Kidney (tissue), 14 donors: ENCODE results near the gene THEM4. TPM values are rescaled to one million over a fixed set of nuclear protein-coding genes. Genes with fewer than 3 reads are reported as not detected.

Source experiments
- DNase-seq, 5 donors: peaks; one replicate each; pipeline ENCODE4 v3.0.0-alpha.2; 2013 to 2020
- FAIRE-seq: peaks from 2 replicates; lab custom pipeline; 2012; peaks lifted over from hg19 to GRCh38; lab: Jason Lieb, UNC
- H3K27ac ChIP-seq, 2 donors: one replicate each; pipeline ENCODE4 v1.7.0; 2013; ENCODE audit warnings: low read depth in 2 of 2, low read length in 2 of 2, inconsistent platforms in 1 of 2
- H3K27me3 ChIP-seq: one replicate; pipeline ENCODE4 v1.7.1; 2013; ENCODE audit warnings: low read length, inconsistent platforms; ENCODE audit not compliant: control insufficient read depth, insufficient read depth
- H3K36me3 ChIP-seq, 3 donors: one replicate each; pipeline versions ENCODE4 v1.7.0 to v1.7.1; 2013; ENCODE audit warnings: low read length in 3 of 3, control low read depth in 1 of 3, inconsistent platforms in 1 of 3; ENCODE audit not compliant: insufficient read depth in 3 of 3, control insufficient read depth in 2 of 3
- H3K4me1 ChIP-seq, 3 donors: one replicate each; pipeline versions ENCODE4 v1.7.0 to v1.7.1; 2013; ENCODE audit warnings: low read length in 3 of 3, inconsistent platforms in 1 of 3, low read depth in 1 of 3; ENCODE audit not compliant: control insufficient read depth in 2 of 3, insufficient read depth in 2 of 3
- H3K4me3 ChIP-seq, 3 donors: one replicate each; pipeline versions ENCODE4 v1.7.0 to v1.8.1; 2013; ENCODE audit warnings: low read length in 3 of 3, control low read depth in 1 of 3, inconsistent platforms in 1 of 3
- H3K9ac ChIP-seq, 3 donors: one replicate each; pipeline versions ENCODE4 v1.7.0 to v1.7.1; 2013; ENCODE audit warnings: low read length in 3 of 3, control low read depth in 1 of 3, inconsistent platforms in 1 of 3
- H3K9me3 ChIP-seq, 3 donors: one replicate each; pipeline versions ENCODE4 v1.7.0 to v1.7.1; 2013; ENCODE audit warnings: low read length in 3 of 3, control low read depth in 1 of 3, inconsistent platforms in 1 of 3; ENCODE audit not compliant: control insufficient read depth in 2 of 3, insufficient read depth in 1 of 3
- CTCF ChIP-seq: IDR thresholded peaks from 3 replicates; pipeline ENCODE4 v1.5.1; 2012; ENCODE audit warnings: mild to moderate bottlenecking, moderate library complexity, borderline replicate concordance; ENCODE audit not compliant: insufficient read depth; ENCODE audit errors: extremely low read depth
- intact Hi-C: fragments of 100-400 bp; cut with DNase I; formaldehyde crosslinking; loops from one replicate; pipeline ENCODE4 v1.11.1; 2022
- polyA plus RNA-seq: library from polyadenylated mRNA; stranded (reverse); fragments of 350-450 nt; fragmentation: Illumina TruSeq; extraction: RNeasy Lipid Tissue Mini Kit (QIAGEN cat#74804); gene quantifications from one replicate; pipeline ENCODE4 v1.2.3, GENCODE V29; 2014; ENCODE audit warnings: low read depth, low replicate concordance; ENCODE audit not compliant: insufficient read depth
- total RNA-seq: library from RNA; stranded (reverse); fragmentation: NEBNext Ultra II Directional; extraction: Animal tissue kit (Norgen Biotek cat#: 25700); gene quantifications from one replicate; pipeline ENCODE4 v1.2.1, GENCODE V29; 2021
- donor health status: control.
- donor health status: control.
- donor health status: control.
- donor health status: control.
- donor health status: control.
- donor health status: DM: yes; HTN: yes; CAD: no.
- donor health status: Normal renal cell carcinoma (clear cell type).

THEM4 gene
- total and polyA plus RNA-seq, 2 donors from 2014 or later, result 17.5 to 27.9 TPM

- Histone ChIP-seq H3K27ac (no peak overlapping the region), H3K9ac (no peak overlapping the region), H3K9me3 (peaks cover 0 to 4% (median 0%) of the 10 kb centered on the region in 3 donors), H3K4me3 (no peak overlapping the region), H3K27me3 (no peaks in the 10 kb centered on the region), H3K4me1 (peaks cover 0 to 4% (median 2%) of the 10 kb centered on the region in 3 donors), H3K36me3 (no peaks in the 10 kb centered on the region)
- intact Hi-C loops, result no loop called here
- FAIRE-seq, result no peak
- DNase-seq, result no peak
- no peak for TF ChIP-seq CTCF
Observed at GRCh38 chr1:151914076-151914475, 4.8 kb upstream of the THEM4 start.

GRCh38 chr1:151912973-151913372 is 3.7 kb upstream of the THEM4 start:
- no peak for FAIRE-seq
- H3K27ac ChIP-seq, result no peak overlapping the region
- H3K27me3 ChIP-seq, result no peaks in the 10 kb centered on the region
- no peak overlapping the region for H3K4me3 ChIP-seq
- no peak for TF ChIP-seq CTCF
- intact Hi-C loops, result no loop called here
- DNase-seq, result no peak
- H3K9ac ChIP-seq, result no peak overlapping the region
- peaks cover 0 to 4% (median 4%) of the 10 kb centered on the region in 3 donors for H3K4me1 ChIP-seq
- no peaks in the 10 kb centered on the region for H3K36me3 ChIP-seq
- H3K9me3 ChIP-seq, result peaks cover 0 to 7% (median 0%) of the 10 kb centered on the region in 3 donors

GRCh38 chr1:151908228-151908691 is 1.1 kb downstream of the THEM4 start:
- H3K27ac ChIP-seq, result no peak overlapping the region
- H3K27me3 ChIP-seq, result no peaks in the 10 kb centered on the region
- H3K36me3 ChIP-seq, result no peaks in the 10 kb centered on the region
- DNase-seq, result no peak
- TF ChIP-seq CTCF, result peak; percentile 5
- H3K4me1 ChIP-seq, result peaks cover 0 to 8% (median 4%) of the 10 kb centered on the region in 3 donors
- intact Hi-C loops, result no loop called here
- peak overlapping the region in 2 of 3 donors; percentile 11 to 98 for H3K9ac ChIP-seq
- H3K9me3 ChIP-seq, result peaks cover 0 to 13% (median 0%) of the 10 kb centered on the region in 3 donors
- peak overlapping the region in 2 of 3 donors; percentile 89 for H3K4me3 ChIP-seq
- FAIRE-seq, result no peak
